Measurements from ENCODE around the gene BCKDHA.

Gene BCKDHA

GRCh38 chr19:41422456-41422855 is 24.8 kb downstream of the BCKDHA start:
- H3K4me2 ChIP-seq (ENCODE audit: low read length), result no peak overlapping the region
- H3K27ac ChIP-seq (ENCODE audit: low read depth, low read length), result no peak overlapping the region
- H3K18ac ChIP-seq (ENCODE audit: low read length), result no peak overlapping the region
- no peak overlapping the region for H3K14ac ChIP-seq (ENCODE audit: low read length)
- H4K12ac ChIP-seq (ENCODE audit: low read depth, low read length), result no peak overlapping the region
- H3K9me3 ChIP-seq (ENCODE audit: insufficient read depth, low read depth, low read length), result no peaks in the 10 kb centered on the region
- DNase-seq, result no peak
- H4K91ac ChIP-seq (ENCODE audit: low read depth, low read length), result no peak overlapping the region
- no CpG with 5 or more reads among the region's 18 CpGs for WGBS (ENCODE audit: extremely low coverage, insufficient coverage, insufficient read length)
- H3K9ac ChIP-seq (ENCODE audit: low read length), result no peak overlapping the region
- no peak overlapping the region for H3K4me3 ChIP-seq (ENCODE audit: low read depth, low read length)
- peaks cover 5% of the 10 kb centered on the region for H3K79me1 ChIP-seq (ENCODE audit: low read length)
- H2AFZ ChIP-seq (ENCODE audit: insufficient read depth, low read length, poor library complexity), result no peak overlapping the region
- no peak overlapping the region for H3K23ac ChIP-seq (ENCODE audit: low read length)
- no peak overlapping the region for H2BK5ac ChIP-seq (ENCODE audit: low read depth, low read length, poor library complexity)
- H3K4ac ChIP-seq (ENCODE audit: low read depth, low read length), result no peak overlapping the region
- peaks cover 40 to 44% of the 10 kb centered on the region in 2 experiments for H3K36me3 ChIP-seq (ENCODE audit: control insufficient read depth in 1 of 2, insufficient read depth in 2 of 2, low read length in 2 of 2)
- no peak overlapping the region for H4K8ac ChIP-seq (ENCODE audit: low read depth, low read length)
- H2BK120ac ChIP-seq (ENCODE audit: insufficient read depth, low read length, poor library complexity), result no peak overlapping the region
- no peaks in the 10 kb centered on the region for H3K27me3 ChIP-seq (ENCODE audit: insufficient read depth, low read length)
- H3K4me1 ChIP-seq (ENCODE audit: control insufficient read depth in 1 of 2, insufficient read depth in 2 of 2, low read length in 2 of 2), result peaks cover 5 to 6% of the 10 kb centered on the region in 2 experiments
- H2BK12ac ChIP-seq (ENCODE audit: low read length), result no peak overlapping the region
- H2AK5ac ChIP-seq (ENCODE audit: low read length), result no peak overlapping the region
- no peaks in the 10 kb centered on the region for H3K79me2 ChIP-seq (ENCODE audit: control insufficient read depth, insufficient read depth, low read length, poor library complexity)

GRCh38 chr19:41422955-41423354 is 25.3 kb downstream of the BCKDHA start:
- H2BK12ac ChIP-seq (ENCODE audit: low read length), result no peak overlapping the region
- no peak overlapping the region for H3K4me3 ChIP-seq (ENCODE audit: low read depth, low read length)
- no peak overlapping the region for H2BK5ac ChIP-seq (ENCODE audit: low read depth, low read length, poor library complexity)
- no CpG with 5 or more reads among the region's 12 CpGs for WGBS (ENCODE audit: extremely low coverage, insufficient coverage, insufficient read length)
- no peaks in the 10 kb centered on the region for H3K9me3 ChIP-seq (ENCODE audit: insufficient read depth, low read depth, low read length)
- no peak overlapping the region for H2AK5ac ChIP-seq (ENCODE audit: low read length)
- H4K12ac ChIP-seq (ENCODE audit: low read depth, low read length), result no peak overlapping the region
- peaks cover 40 to 44% of the 10 kb centered on the region in 2 experiments for H3K36me3 ChIP-seq (ENCODE audit: control insufficient read depth in 1 of 2, insufficient read depth in 2 of 2, low read length in 2 of 2)
- H3K4me1 ChIP-seq (ENCODE audit: control insufficient read depth in 1 of 2, insufficient read depth in 2 of 2, low read length in 2 of 2), result peaks cover 10 to 11% of the 10 kb centered on the region in 2 experiments
- H3K27me3 ChIP-seq (ENCODE audit: insufficient read depth, low read length), result no peaks in the 10 kb centered on the region
- no peak for DNase-seq
- no peak overlapping the region for H2BK120ac ChIP-seq (ENCODE audit: insufficient read depth, low read length, poor library complexity)
- H3K79me2 ChIP-seq (ENCODE audit: control insufficient read depth, insufficient read depth, low read length, poor library complexity), result peaks cover 3% of the 10 kb centered on the region
- no peak overlapping the region for H3K23ac ChIP-seq (ENCODE audit: low read length)
- no peak overlapping the region for H3K4ac ChIP-seq (ENCODE audit: low read depth, low read length)
- no peak overlapping the region for H4K8ac ChIP-seq (ENCODE audit: low read depth, low read length)
- H3K27ac ChIP-seq (ENCODE audit: low read depth, low read length), result no peak overlapping the region
- no peak overlapping the region for H3K18ac ChIP-seq (ENCODE audit: low read length)
- no peak overlapping the region for H2AFZ ChIP-seq (ENCODE audit: insufficient read depth, low read length, poor library complexity)
- no peak overlapping the region for H4K91ac ChIP-seq (ENCODE audit: low read depth, low read length)
- peaks cover 7% of the 10 kb centered on the region for H3K79me1 ChIP-seq (ENCODE audit: low read length)
- H3K14ac ChIP-seq (ENCODE audit: low read length), result no peak overlapping the region
- H3K9ac ChIP-seq (ENCODE audit: low read length), result no peak overlapping the region
- H3K4me2 ChIP-seq (ENCODE audit: low read length), result no peak overlapping the region

GRCh38 chr19:41424335-41425173 is 26.9 kb downstream of the BCKDHA start:
- no peak overlapping the region for H2BK12ac ChIP-seq (ENCODE audit: low read length)
- H3K79me1 ChIP-seq (ENCODE audit: low read length), result peaks cover 7% of the 10 kb centered on the region
- WGBS (ENCODE audit: extremely low coverage, insufficient coverage, insufficient read length), result no CpG with 5 or more reads among the region's 21 CpGs
- no peak overlapping the region for H3K18ac ChIP-seq (ENCODE audit: low read length)
- H2BK5ac ChIP-seq (ENCODE audit: low read depth, low read length, poor library complexity), result no peak overlapping the region
- no peak overlapping the region for H3K23ac ChIP-seq (ENCODE audit: low read length)
- H4K12ac ChIP-seq (ENCODE audit: low read depth, low read length), result no peak overlapping the region
- H3K4me3 ChIP-seq (ENCODE audit: low read depth, low read length), result peak overlapping the region; percentile 14
- H3K79me2 ChIP-seq (ENCODE audit: control insufficient read depth, insufficient read depth, low read length, poor library complexity), result peaks cover 3% of the 10 kb centered on the region
- H3K4me1 ChIP-seq (ENCODE audit: control insufficient read depth in 1 of 2, insufficient read depth in 2 of 2, low read length in 2 of 2), result peaks cover 14% of the 10 kb centered on the region in 2 experiments
- H3K4ac ChIP-seq (ENCODE audit: low read depth, low read length), result no peak overlapping the region
- H3K9ac ChIP-seq (ENCODE audit: low read length), result no peak overlapping the region
- H3K4me2 ChIP-seq (ENCODE audit: low read length), result no peak overlapping the region
- no peak for DNase-seq
- no peak overlapping the region for H4K91ac ChIP-seq (ENCODE audit: low read depth, low read length)
- H3K9me3 ChIP-seq (ENCODE audit: insufficient read depth, low read depth, low read length), result no peaks in the 10 kb centered on the region
- no peak overlapping the region for H2BK120ac ChIP-seq (ENCODE audit: insufficient read depth, low read length, poor library complexity)
- no peak overlapping the region for H3K27ac ChIP-seq (ENCODE audit: low read depth, low read length)
- no peaks in the 10 kb centered on the region for H3K27me3 ChIP-seq (ENCODE audit: insufficient read depth, low read length)
- H4K8ac ChIP-seq (ENCODE audit: low read depth, low read length), result no peak overlapping the region
- peaks cover 31 to 39% of the 10 kb centered on the region in 2 experiments for H3K36me3 ChIP-seq (ENCODE audit: control insufficient read depth in 1 of 2, insufficient read depth in 2 of 2, low read length in 2 of 2)
- H2AFZ ChIP-seq (ENCODE audit: insufficient read depth, low read length, poor library complexity), result no peak overlapping the region
- H3K14ac ChIP-seq (ENCODE audit: low read length), result no peak overlapping the region
- H2AK5ac ChIP-seq (ENCODE audit: low read length), result no peak overlapping the region

GRCh38 chr19:41425174-41426115 is 27.8 kb downstream of the BCKDHA start:
- Histone ChIP-seq H2AK5ac (ENCODE audit: low read length) (no peak overlapping the region), H3K9me3 (ENCODE audit: insufficient read depth, low read depth, low read length) (no peaks in the 10 kb centered on the region)
- no CpG with 5 or more reads among the region's 28 CpGs for WGBS (ENCODE audit: extremely low coverage, insufficient coverage, insufficient read length)

More at GRCh38 chr19:41425174-41426115, 27.8 kb downstream of the BCKDHA start:
- Histone ChIP-seq H3K4me2 (ENCODE audit: low read length) (no peak overlapping the region), H3K18ac (ENCODE audit: low read length) (no peak overlapping the region), H2BK12ac (ENCODE audit: low read length) (no peak overlapping the region), H3K79me1 (ENCODE audit: low read length) (peaks cover 7% of the 10 kb centered on the region), H3K4ac (ENCODE audit: low read depth, low read length) (no peak overlapping the region), H3K27me3 (ENCODE audit: insufficient read depth, low read length) (no peaks in the 10 kb centered on the region), H3K4me3 (ENCODE audit: low read depth, low read length) (no peak overlapping the region), H3K9ac (ENCODE audit: low read length) (no peak overlapping the region), H4K91ac (ENCODE audit: low read depth, low read length) (no peak overlapping the region), H4K8ac (ENCODE audit: low read depth, low read length) (no peak overlapping the region), H4K12ac (ENCODE audit: low read depth, low read length) (no peak overlapping the region), H2BK5ac (ENCODE audit: low read depth, low read length, poor library complexity) (no peak overlapping the region), H3K79me2 (ENCODE audit: control insufficient read depth, insufficient read depth, low read length, poor library complexity) (peaks cover 3% of the 10 kb centered on the region), H3K14ac (ENCODE audit: low read length) (no peak overlapping the region), H2AFZ (ENCODE audit: insufficient read depth, low read length, poor library complexity) (no peak overlapping the region), H3K27ac (ENCODE audit: low read depth, low read length) (no peak overlapping the region), H3K36me3 (ENCODE audit: control insufficient read depth in 1 of 2, insufficient read depth in 2 of 2, low read length in 2 of 2) (peaks cover 31 to 35% of the 10 kb centered on the region in 2 experiments), H3K4me1 (ENCODE audit: control insufficient read depth in 1 of 2, insufficient read depth in 2 of 2, low read length in 2 of 2) (peaks cover 14% of the 10 kb centered on the region in 2 experiments), H2BK120ac (ENCODE audit: insufficient read depth, low read length, poor library complexity) (no peak overlapping the region), H3K23ac (ENCODE audit: low read length) (no peak overlapping the region)
- DNase-seq, result no peak

Data from trophoblast cell (in vitro differentiated cells and primary cell).